Suprapubic skin (tissue), 4 donors: ENCODE measurements around the gene PDE3A. TPM values are rescaled to one million over a fixed set of nuclear protein-coding genes. Genes with fewer than 3 reads are reported as not detected.

Source experiments
- DNase-seq, 2 donors: peaks; one replicate each; pipeline ENCODE4 v3.0.0-alpha.2; 2019; ENCODE audit warnings: low spot score in 2 of 2
- H3K27ac ChIP-seq: fragments of 200-600 bp; sonication (generic); one replicate; pipeline ENCODE4 v1.5.1; 2019
- H3K27me3 ChIP-seq: fragments of 200-600 bp; sonication (generic); one replicate; pipeline ENCODE4 v1.5.1; 2019
- H3K36me3 ChIP-seq: fragments of 200-600 bp; sonication (generic); one replicate; pipeline ENCODE4 v1.5.1; 2019
- H3K4me1 ChIP-seq: fragments of 200-600 bp; sonication (generic); one replicate; pipeline ENCODE4 v1.5.1; 2019
- H3K4me3 ChIP-seq: fragments of 200-600 bp; sonication (generic); one replicate; pipeline ENCODE4 v1.5.1; 2019; ENCODE audit warnings: mild to moderate bottlenecking
- H3K9me3 ChIP-seq: fragments of 200-600 bp; sonication (generic); one replicate; pipeline ENCODE4 v1.5.1; 2019
- EP300 ChIP-seq: sonication (generic); formaldehyde crosslinking; IDR thresholded peaks from one replicate; pipeline ENCODE4 v1.6.1; 2017; ENCODE audit warnings: antibody characterized with exemption
- POLR2A ChIP-seq, 2 donors: fragments of 450-650 bp; IDR thresholded peaks; one replicate each; pipeline ENCODE4 v1.6.1; 2017; ENCODE audit warnings: antibody characterized with exemption in 2 of 2, mild to moderate bottlenecking in 2 of 2, moderate library complexity in 2 of 2
- POLR2AphosphoS5 ChIP-seq, 3 donors: sonication (generic); formaldehyde crosslinking; IDR thresholded peaks; one replicate each; pipeline ENCODE4 v1.6.1; 2017; ENCODE audit warnings: antibody characterized with exemption in 3 of 3
- WGBS: methylation state at CpG from one replicate; pipeline ENCODE4 v1.1.5; 2018; 5-methylcytosine and 5-hydroxymethylcytosine counted together
- total RNA-seq, 4 donors: library from RNA; depleted of rRNA; stranded (reverse); fragments of >200 nt; gene quantifications; one replicate each; pipeline ENCODE4 v1.1.0, GENCODE V29; 2016
- TF ChIP-seq, protein P1 (sequence below), 2 donors: fragments of 200-600 bp in 1 of 2; fragments of 450-650 bp in 1 of 2; sonication (generic) in 1 of 2; IDR thresholded peaks; one replicate each; pipeline ENCODE4 v1.5.1; 2016 to 2019; ENCODE audit warnings: antibody characterized with exemption in 2 of 2, mild to moderate bottlenecking in 1 of 2, moderate library complexity in 1 of 2

The PDE3A gene
- total RNA-seq, 4 donors from 2014 or later: 0.79 to 3.4 (median 1.4) TPM

DNA sequence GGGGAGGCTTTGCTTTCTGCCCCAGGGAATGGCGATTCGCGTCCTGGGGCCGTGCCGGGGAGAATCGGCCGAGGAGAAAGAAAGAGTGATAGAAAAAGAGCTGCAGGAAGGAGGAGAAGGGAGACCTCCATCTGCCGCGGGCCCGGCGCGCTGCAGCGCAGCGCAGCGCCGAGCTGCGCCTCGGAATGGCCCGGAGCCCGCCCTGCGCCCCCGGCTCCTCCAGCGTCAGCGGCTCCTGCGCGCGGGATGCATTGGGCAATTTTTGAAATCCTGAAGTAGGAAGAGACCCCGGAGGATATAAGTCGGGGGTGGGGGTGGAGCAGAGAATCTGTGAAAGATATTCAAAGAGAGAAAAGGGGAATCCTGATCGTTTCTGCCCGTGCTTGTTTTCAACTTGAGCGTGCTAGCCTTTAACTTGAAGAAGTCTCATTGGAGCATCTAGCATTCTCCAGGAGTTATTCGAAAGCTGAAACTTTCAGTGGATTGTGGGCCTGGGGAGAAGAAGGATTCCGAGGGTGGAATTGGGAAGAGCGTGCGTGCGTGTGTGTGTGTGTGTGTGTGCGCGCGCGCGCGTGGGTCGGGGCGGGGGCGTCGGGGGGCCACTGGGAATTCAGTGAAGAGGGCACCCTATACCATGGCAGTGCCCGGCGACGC lies 441 bp downstream of the PDE3A start:
- DNase-seq: peak in 1 of 2 donors; percentile 64
- no peaks in the 10 kb centered on the region for H3K36me3 ChIP-seq
- H3K9me3 ChIP-seq: no peaks in the 10 kb centered on the region
- H3K27ac ChIP-seq: peak overlapping the region; percentile 38
- TF ChIP-seq POLR2A (IDR thresholded peaks at IDR 0.05) (no peak), POLR2AphosphoS5 (IDR thresholded peaks at IDR 0.05) (no peak), EP300 (no peak)
- TF ChIP-seq, protein P1, sequence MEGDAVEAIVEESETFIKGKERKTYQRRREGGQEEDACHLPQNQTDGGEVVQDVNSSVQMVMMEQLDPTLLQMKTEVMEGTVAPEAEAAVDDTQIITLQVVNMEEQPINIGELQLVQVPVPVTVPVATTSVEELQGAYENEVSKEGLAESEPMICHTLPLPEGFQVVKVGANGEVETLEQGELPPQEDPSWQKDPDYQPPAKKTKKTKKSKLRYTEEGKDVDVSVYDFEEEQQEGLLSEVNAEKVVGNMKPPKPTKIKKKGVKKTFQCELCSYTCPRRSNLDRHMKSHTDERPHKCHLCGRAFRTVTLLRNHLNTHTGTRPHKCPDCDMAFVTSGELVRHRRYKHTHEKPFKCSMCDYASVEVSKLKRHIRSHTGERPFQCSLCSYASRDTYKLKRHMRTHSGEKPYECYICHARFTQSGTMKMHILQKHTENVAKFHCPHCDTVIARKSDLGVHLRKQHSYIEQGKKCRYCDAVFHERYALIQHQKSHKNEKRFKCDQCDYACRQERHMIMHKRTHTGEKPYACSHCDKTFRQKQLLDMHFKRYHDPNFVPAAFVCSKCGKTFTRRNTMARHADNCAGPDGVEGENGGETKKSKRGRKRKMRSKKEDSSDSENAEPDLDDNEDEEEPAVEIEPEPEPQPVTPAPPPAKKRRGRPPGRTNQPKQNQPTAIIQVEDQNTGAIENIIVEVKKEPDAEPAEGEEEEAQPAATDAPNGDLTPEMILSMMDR (IDR thresholded peaks at IDR 0.05): no peak
- WGBS: under 1% methylated on average over 50 of the region's 50 CpGs
- H3K4me1 ChIP-seq: peaks cover 13% of the 10 kb centered on the region
- H3K27me3 ChIP-seq: peaks cover 22% of the 10 kb centered on the region
- peak overlapping the region; percentile 68 for H3K4me3 ChIP-seq

DNA sequence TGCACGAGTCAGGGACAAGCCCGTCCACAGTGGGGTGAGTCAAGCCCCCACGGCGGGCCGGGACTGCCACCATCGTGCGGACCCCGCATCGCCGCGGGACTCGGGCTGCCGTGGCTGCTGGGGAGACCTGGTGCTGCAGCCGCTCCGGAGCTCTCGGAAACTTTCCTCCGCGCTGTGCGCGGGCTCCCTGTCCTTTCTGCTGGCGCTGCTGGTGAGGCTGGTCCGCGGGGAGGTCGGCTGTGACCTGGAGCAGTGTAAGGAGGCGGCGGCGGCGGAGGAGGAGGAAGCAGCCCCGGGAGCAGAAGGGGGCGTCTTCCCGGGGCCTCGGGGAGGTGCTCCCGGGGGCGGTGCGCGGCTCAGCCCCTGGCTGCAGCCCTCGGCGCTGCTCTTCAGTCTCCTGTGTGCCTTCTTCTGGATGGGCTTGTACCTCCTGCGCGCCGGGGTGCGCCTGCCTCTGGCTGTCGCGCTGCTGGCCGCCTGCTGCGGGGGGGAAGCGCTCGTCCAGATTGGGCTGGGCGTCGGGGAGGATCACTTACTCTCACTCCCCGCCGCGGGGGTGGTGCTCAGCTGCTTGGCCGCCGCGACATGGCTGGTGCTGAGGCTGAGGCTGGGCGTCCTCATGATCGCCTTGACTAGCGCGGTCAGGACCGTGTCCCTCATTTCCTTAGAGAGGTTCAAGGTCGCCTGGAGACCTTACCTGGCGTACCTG lies 1.1 kb downstream of the PDE3A start:
- WGBS: under 1% methylated on average over 34 of the region's 63 CpGs
- Histone ChIP-seq H3K9me3 (no peaks in the 10 kb centered on the region), H3K4me3 (peak overlapping the region; percentile 68), H3K27ac (peak overlapping the region; percentile 38), H3K36me3 (no peaks in the 10 kb centered on the region), H3K27me3 (peaks cover 22% of the 10 kb centered on the region), H3K4me1 (peaks cover 13% of the 10 kb centered on the region)
- no peak for TF ChIP-seq POLR2AphosphoS5 (IDR thresholded peaks at IDR 0.05)
- TF ChIP-seq EP300: no peak
- TF ChIP-seq, protein P1 (IDR thresholded peaks at IDR 0.05): peak in 1 of 2 donors; percentile 8
- TF ChIP-seq POLR2A (IDR thresholded peaks at IDR 0.05): no peak
- DNase-seq: peak; percentile 80 to 81

DNA sequence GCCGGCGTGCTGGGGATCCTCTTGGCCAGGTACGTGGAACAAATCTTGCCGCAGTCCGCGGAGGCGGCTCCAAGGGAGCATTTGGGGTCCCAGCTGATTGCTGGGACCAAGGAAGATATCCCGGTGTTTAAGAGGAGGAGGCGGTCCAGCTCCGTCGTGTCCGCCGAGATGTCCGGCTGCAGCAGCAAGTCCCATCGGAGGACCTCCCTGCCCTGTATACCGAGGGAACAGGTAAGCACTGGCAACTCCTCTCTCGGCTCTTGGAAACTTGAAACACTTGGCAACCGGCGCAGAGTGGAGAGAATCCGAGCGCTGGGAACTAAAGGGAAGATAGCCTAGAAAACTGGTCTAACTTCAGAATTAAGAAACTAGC lies 1.7 kb downstream of the PDE3A start:
- DNase-seq: no peak
- TF ChIP-seq, protein P1 (IDR thresholded peaks at IDR 0.05): no peak
- TF ChIP-seq POLR2AphosphoS5 (IDR thresholded peaks at IDR 0.05): no peak
- no peak for TF ChIP-seq EP300
- TF ChIP-seq POLR2A (IDR thresholded peaks at IDR 0.05): no peak
- H3K27ac ChIP-seq: peak overlapping the region; percentile 38
- peaks cover 13% of the 10 kb centered on the region for H3K4me1 ChIP-seq
- no peaks in the 10 kb centered on the region for H3K36me3 ChIP-seq
- 9% methylated on average over 20 of the region's 21 CpGs for WGBS
- H3K27me3 ChIP-seq: peaks cover 22% of the 10 kb centered on the region
- no peaks in the 10 kb centered on the region for H3K9me3 ChIP-seq
- H3K4me3 ChIP-seq: peak overlapping the region; percentile 68

DNA sequence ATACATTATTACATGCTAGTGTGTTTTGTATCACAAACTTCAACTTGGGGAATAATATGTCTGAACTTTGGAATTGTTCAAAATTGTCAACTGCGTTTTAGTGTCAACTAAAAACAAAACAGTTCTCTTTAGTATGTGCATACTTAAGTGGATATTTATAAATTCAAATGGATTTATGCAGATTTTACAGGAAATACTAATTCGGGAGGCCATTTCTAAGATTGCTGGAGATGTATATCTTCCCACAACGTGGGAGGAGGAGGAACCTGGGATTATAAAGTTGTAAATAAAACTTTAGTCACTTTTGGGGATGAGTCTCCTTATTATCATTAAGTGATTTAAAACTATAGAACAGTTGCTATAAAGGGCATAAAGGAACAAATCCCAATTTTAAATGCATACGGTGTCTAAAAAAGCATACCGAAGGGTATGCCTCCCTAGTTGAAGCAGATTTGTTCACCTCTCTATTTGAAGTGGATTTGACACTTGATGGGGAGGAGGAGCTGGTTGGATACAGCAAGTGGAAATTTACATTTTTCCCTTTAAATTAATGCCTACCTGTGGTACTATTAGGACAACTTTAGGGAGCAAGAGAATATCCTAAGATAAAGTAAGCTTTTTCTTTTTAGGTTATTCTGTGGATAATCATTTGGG lies 2.7 kb downstream of the PDE3A start:
- H3K4me3 ChIP-seq: no peak overlapping the region
- WGBS: 54% methylated on average over 5 of the region's 5 CpGs
- H3K27me3 ChIP-seq: peaks cover 22% of the 10 kb centered on the region
- DNase-seq: no peak
- H3K4me1 ChIP-seq: peaks cover 13% of the 10 kb centered on the region
- TF ChIP-seq POLR2A (IDR thresholded peaks at IDR 0.05): no peak
- no peak for TF ChIP-seq EP300
- no peak for TF ChIP-seq POLR2AphosphoS5 (IDR thresholded peaks at IDR 0.05)
- TF ChIP-seq, protein P1 (IDR thresholded peaks at IDR 0.05): no peak
- no peaks in the 10 kb centered on the region for H3K9me3 ChIP-seq
- no peak overlapping the region for H3K27ac ChIP-seq
- no peaks in the 10 kb centered on the region for H3K36me3 ChIP-seq
